Measurements from ENCODE around the gene PALB2. TPM values are rescaled to one million over a fixed set of nuclear protein-coding genes. Genes with fewer than 3 reads are reported as not detected.

The PALB2 gene
- total and polyA plus RNA-seq, 9 of the 15 experiments (the other 6 are each of a cell fraction or from before 2014, with no cell fraction given): 7.0 to 25.8 (median 15.2) TPM

- TF ChIP-seq, protein P1, sequence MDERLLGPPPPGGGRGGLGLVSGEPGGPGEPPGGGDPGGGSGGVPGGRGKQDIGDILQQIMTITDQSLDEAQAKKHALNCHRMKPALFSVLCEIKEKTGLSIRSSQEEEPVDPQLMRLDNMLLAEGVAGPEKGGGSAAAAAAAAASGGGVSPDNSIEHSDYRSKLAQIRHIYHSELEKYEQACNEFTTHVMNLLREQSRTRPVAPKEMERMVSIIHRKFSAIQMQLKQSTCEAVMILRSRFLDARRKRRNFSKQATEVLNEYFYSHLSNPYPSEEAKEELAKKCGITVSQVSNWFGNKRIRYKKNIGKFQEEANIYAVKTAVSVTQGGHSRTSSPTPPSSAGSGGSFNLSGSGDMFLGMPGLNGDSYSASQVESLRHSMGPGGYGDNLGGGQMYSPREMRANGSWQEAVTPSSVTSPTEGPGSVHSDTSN (CRISPR knock-in tag; IDR thresholded peaks at IDR 0.05; ENCODE audit: low read depth): peak; percentile 56; the same call in 1 of the 2 replicates
- TF ChIP-seq, protein P1 (tag; conservative IDR thresholded peaks at IDR 0.05; ENCODE audit: low read depth): peak; percentile 71
- TF ChIP-seq, protein P2, sequence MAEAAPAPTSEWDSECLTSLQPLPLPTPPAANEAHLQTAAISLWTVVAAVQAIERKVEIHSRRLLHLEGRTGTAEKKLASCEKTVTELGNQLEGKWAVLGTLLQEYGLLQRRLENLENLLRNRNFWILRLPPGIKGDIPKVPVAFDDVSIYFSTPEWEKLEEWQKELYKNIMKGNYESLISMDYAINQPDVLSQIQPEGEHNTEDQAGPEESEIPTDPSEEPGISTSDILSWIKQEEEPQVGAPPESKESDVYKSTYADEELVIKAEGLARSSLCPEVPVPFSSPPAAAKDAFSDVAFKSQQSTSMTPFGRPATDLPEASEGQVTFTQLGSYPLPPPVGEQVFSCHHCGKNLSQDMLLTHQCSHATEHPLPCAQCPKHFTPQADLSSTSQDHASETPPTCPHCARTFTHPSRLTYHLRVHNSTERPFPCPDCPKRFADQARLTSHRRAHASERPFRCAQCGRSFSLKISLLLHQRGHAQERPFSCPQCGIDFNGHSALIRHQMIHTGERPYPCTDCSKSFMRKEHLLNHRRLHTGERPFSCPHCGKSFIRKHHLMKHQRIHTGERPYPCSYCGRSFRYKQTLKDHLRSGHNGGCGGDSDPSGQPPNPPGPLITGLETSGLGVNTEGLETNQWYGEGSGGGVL (CRISPR knock-in tag; IDR thresholded peaks at IDR 0.05): no peak
- TF ChIP-seq FOXP1 (CRISPR knock-in tag; IDR thresholded peaks at IDR 0.05) (no peak), CC2D1A (IDR thresholded peaks at IDR 0.05) (peak; percentile 97), COPS2 (conservative IDR thresholded peaks at IDR 0.05) (no peak), ZNF740 (CRISPR knock-in tag; IDR thresholded peaks at IDR 0.05) (no peak), ZNF740 (tag; IDR thresholded peaks at IDR 0.05) (no peak), NFIC (IDR thresholded peaks at IDR 0.05) (no peak), RBBP5 (IDR thresholded peaks at IDR 0.05; ENCODE audit: borderline replicate concordance, insufficient read depth, low read length, poor library complexity, severe bottlenecking) (peak; percentile 75), ZNF324 (CRISPR knock-in tag; IDR thresholded peaks at IDR 0.05) (no peak), CTCF (IDR thresholded peaks at IDR 0.05 in 2 of 3, conservative IDR thresholded peaks at IDR 0.05 in 1 of 3; ENCODE audit: insufficient read depth in 2 of 3, low read depth in 1 of 3, low read length in 3 of 3) (peak; percentile 62 to 63 (median 62)), U2AF1 (optimal IDR thresholded peaks at IDR 0.05; ENCODE audit: low read depth, low read length) (no peak), ZFP1 (CRISPR knock-in tag; IDR thresholded peaks at IDR 0.05) (no peak), GABPB1 (CRISPR knock-in tag; IDR thresholded peaks at IDR 0.05) (no peak; the same call in 1 of the 2 replicates)
- TF ChIP-seq, protein P3, sequence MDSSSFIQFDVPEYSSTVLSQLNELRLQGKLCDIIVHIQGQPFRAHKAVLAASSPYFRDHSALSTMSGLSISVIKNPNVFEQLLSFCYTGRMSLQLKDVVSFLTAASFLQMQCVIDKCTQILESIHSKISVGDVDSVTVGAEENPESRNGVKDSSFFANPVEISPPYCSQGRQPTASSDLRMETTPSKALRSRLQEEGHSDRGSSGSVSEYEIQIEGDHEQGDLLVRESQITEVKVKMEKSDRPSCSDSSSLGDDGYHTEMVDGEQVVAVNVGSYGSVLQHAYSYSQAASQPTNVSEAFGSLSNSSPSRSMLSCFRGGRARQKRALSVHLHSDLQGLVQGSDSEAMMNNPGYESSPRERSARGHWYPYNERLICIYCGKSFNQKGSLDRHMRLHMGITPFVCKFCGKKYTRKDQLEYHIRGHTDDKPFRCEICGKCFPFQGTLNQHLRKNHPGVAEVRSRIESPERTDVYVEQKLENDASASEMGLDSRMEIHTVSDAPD (CRISPR knock-in tag; IDR thresholded peaks at IDR 0.05): no peak
- TF ChIP-seq, protein P4, sequence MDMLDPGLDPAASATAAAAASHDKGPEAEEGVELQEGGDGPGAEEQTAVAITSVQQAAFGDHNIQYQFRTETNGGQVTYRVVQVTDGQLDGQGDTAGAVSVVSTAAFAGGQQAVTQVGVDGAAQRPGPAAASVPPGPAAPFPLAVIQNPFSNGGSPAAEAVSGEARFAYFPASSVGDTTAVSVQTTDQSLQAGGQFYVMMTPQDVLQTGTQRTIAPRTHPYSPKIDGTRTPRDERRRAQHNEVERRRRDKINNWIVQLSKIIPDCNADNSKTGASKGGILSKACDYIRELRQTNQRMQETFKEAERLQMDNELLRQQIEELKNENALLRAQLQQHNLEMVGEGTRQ (CRISPR knock-in tag; IDR thresholded peaks at IDR 0.05): peak; percentile 28; the same call in 1 of the 2 replicates
These were observed 37.5 kb upstream of the PALB2 start, which contains the start of gene PLK1 (continued) for GRCh38 chr16:23678430-23679273.

All from K562 (cell line).